Central memory CD4-positive, alpha-beta T cell (primary cell): Measurements from ENCODE around the gene RERE.
A peak's percentile ranks its signal among the peaks of the same experiment; 100 is the strongest.
"Not testable (repeated sequence)": the region's sequence is repeated elsewhere in the genome, so short reads cannot be mapped to it uniquely, and the experiment has no call there.

Experiments
- DNase-seq: peaks from one replicate; pipeline ENCODE4 v3.0.0; 2022

RERE gene

DNA sequence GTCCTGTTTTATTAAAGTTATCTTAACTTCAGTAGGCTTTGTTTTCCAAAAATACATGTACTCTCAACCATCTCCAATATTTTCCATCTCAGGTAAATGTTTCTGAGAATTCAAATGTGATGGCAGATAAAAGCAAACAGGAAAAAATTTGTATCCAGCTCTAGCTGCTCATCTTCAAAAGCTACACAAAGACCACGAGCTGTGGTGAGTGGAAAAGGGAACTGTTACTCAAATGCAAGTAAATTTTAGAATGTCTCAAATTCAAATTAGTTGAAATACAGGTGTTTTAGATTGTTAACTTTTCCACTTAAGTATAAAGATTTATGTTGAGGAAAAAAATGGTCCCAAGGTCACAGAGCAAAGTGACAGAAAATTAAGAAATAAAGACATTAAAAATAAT lies 283.5 kb downstream of the RERE start:
- no peak for DNase-seq

DNA sequence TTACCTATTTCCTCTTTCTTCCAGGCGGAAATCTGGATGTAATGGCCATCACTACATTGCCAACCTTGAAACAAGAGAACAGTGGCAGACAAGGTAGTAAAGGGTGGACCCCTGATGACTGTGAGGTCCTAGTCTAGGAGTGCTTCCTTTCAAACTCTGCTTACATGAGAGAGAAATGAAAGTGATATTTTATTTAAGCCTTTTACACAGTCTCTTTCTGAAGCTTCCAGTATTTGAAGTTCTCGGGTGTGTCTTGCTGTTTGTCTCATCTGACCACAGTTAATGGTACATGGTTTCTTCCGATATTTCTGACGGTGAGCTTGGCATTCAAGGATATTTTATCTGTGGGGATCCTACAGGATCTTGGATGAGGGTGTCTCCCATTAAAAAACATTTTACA lies 284.3 kb downstream of the RERE start:
- DNase-seq: no peak

DNA sequence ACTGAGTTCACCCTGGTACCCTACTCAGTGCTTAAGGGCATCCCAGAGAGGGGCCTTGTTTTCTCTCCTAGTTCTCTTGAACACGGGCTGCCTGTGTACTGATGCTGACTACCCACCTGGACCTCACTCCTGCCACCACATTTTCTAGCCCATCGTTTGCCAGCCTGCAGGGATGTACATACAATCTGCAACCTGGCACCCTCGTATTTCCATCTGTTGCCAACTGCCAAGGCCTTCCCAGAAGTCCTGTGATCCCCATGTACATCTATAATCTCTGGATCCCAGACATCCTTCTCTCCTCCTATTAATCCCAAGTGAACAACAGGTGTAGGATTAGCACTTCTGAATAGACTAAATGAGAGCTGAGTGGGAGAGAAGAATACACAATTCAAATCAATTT lies 287.5 kb downstream of the RERE start:
- DNase-seq: no peak

DNA sequence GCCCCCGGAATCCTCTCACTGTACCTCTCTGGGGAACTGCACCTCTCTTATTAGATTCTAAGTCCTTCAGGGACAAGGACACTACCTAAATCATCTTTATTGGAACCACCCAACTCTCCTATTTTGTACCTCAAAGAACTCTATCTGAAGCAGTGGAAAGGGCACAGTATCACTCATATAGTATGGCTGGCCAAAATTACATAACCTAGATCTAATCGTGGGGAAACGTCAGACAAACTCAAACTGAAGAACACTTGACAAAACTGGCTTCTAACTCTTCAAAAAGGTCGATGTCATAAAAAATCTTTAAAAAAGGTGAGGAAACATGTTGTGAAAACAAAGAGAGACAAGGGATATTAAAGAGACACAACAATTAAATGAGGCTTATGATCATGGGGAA lies 289.5 kb downstream of the RERE start:
- no peak for DNase-seq

DNA sequence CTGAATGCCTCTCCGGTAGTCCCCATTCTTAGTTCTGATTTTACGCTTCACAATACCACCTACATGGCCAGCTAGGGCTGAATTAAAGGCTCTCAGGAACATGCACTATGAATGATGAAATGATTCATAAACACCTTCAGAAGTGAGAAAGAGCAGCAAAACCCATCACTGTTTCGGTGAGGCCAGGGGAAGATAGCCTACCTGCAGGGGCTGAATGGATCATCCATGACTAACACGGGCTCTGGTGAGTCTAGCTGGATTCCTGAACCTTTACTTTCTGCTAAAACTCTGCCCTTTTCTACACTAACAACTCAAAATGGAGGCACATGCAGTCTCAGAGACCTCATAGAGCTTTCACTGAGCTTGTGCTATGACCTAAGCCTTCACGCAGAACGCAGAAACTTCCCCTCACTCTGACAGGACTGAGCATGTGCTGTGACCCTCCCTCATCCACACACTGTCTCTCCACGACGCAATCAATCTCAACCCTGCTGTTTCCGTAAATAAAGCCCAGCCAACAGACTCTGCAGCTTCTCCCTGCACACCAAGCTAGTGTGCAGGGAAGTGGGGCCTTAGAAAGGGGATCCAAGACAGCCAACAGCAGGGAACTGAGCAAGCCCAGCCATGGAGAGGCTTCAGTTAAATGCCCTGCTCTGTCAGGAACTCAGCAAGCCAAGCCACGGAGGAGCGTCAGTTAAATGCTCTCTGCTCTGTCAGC lies 291.7 kb downstream of the RERE start:
- DNase-seq: peak; percentile 86

DNA sequence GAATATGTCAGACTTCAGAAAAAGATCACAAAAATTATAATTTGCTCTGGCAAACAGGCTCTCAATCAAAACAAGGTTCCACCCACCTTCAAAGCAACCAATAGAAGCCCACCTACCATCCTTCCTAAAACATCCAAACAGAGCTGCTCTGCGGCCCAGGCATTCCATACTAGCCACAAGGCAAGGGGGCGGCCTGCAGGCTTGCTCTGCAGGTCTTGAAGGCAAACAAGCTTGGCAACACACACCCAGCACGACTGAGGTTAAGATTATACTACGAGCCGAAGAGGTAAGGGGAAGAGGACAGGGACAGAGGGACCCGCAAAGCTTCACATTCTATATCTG lies 292.3 kb downstream of the RERE start:
- peak; percentile 29 for DNase-seq

DNA sequence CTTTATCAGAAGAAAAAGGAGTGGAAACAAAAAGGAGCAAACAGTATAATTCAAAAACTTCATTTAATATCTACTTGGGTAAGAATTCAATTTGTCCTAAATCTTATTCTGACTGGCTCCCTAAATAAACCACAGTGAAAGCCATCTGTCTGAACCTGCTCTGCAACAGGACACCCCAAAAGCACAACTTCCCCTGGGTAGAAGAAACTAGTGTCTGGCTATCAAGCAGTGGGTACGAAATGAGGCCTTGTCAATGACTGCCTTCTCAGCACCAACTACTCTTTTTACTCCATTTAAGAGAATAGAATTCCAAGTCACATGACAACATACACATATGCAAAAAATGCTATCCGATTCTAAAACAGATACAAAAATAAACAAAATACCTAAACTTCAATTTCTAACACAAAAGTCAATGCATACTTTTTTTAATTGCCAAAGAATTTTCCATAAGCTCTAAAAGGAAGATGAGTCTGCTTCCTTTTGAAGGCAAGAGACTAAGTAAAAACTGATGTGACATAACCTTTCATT lies 292.7 kb downstream of the RERE start:
- no peak for DNase-seq

DNA sequence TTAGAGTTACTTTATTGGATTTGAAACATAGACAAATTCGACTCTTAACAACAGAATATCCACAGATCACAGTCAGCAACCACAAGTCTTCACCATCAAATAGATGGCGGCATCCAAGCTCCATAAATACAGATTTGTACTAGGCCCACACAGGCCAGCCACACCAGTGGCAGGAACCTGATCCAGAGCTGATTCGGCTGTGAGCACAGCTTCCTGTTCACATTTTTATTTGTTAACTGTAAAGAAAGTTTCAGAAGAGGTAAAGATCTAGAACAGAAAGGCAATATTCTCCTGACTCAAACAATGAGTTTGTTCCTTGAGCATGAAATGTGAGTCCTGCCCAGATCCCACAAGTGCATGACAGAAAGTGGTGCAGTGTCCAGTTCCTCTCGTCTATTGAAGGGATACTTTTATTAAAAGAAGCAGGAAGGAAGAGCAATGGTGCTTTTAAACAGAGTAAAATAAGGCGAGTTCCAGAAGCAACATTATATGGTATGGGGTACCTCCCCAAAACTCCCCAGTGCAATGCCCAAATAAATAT lies 293.7 kb downstream of the RERE start:
- DNase-seq: no peak

DNA sequence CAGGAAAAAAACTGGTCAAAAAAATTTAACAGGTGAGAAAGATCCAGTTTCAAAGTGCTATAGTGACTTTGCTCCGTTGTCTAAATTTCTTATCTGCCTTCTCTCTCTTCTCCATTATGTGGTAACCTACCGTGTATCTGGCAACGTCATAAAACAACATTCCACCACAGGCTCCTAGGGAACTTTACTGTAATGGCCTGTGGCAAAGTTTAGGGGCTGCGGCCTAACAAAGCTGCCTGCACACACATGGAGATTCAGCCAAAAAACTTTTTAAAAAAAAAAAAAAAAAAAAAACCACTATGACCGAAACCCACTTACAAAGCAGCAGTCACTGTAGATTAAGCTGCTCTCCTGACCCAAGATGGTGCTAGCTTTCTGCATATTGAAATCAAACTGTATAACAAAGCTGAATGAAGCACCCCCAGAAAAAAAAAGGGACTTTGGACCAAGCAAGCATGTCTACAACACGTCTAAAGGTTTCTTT lies 296.9 kb downstream of the RERE start:
- DNase-seq: no peak

DNA sequence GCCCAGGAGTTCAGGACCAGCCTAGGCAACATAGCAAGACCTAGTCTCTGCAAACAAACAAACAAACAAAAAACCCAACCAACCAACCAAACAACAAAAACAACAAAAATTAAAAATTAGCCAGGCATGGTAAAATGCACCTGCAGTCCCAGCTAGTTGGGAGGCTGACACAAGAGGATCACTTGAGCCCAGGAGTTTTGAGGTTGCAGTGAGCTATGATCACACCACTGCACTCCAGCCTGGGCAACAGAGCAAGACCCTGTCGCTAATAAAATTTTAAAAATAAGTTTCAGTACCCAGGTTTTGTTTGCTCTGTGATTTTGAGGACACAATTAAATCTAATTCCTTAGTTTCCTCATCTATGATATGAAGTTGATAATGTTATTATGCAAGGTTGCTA lies 298.3 kb downstream of the RERE start:
- no peak for DNase-seq

DNA sequence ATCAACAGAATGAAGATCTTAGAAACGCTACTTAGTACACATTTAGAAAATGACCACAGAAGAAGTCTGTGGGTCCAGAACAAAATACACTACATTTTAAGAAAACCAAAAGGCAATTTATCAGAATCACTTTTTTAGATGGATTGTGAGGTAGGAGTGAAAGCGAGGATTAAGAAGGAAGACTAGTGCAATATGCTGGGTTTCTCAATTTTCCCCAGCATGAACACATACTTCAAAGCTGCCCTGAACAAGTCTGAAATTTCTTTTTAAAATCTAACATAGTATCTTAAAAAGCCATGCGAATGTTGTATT lies 299.0 kb downstream of the RERE start:
- no peak for DNase-seq

DNA sequence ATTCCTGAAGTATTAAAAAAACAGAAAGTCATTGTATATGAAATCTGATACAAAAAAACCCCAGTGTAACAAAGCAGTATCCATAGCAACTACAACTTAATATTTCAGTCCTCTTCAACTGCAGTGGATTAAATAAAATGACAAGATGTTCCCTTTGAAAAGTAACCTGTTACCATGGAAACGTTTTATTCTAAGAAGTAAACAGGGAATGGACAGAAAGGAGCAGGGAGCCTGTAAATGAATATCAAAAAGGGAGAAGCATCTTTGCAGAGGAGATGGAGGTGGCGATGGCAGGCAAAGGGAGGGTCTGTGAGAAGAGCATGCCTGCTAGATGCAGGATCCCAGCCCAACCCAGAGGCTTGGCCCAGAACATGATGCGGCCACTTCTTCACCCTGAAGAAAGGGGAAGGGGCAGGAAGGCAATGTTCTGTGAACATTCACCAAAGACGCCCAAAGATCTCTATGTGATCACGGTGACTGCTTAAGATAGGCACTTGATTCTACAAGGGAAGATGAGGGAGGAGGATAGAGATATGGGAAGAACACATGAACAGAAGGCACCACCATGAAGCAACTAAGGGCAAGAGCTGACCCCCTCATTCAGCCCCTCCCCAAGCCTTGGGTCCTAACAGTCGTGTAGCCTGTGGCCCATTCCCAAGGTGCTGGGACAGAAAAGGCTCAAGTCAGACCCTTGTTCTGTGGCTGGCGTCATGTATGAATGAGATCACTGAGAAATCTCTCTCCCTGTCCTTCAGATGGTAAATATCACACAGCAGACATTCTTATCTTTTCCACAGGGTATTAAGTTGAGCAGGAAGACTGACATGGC lies 299.6 kb downstream of the RERE start:
- no peak for DNase-seq

DNA sequence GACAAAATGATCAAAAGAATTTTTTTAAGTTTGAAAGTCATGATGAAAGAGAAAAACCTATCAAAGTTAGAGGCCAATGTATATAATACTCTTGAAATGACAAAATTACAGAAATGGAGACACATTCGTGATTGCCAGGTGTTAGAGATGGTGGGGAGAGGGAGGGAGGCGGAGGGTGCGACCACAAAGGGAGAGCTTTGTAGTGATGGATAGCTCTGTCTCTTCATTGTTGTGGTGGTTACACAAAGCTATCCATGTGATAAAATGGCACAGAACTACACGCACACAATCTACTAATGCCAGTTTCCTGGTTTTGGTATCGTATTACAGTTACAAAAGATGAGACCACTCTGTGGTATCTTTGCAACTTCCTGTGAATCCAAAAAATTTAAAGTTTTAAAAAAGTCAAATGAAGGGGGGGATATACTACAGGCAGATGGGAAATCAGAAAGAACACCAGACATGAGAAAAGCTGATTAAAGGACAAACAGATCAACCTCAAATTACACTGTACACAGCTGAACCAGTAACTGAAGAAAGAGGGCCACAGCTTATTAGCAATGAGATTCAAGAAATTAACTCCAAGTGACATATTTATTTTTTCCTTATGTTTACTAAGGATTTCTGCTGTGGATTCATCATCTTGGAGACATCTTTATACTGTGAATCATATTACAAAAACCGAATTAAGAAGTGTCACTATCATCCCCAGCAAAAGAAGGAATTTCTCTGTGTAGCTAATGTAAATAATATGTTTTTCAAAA lies 300.5 kb downstream of the RERE start:
- no peak for DNase-seq

DNA sequence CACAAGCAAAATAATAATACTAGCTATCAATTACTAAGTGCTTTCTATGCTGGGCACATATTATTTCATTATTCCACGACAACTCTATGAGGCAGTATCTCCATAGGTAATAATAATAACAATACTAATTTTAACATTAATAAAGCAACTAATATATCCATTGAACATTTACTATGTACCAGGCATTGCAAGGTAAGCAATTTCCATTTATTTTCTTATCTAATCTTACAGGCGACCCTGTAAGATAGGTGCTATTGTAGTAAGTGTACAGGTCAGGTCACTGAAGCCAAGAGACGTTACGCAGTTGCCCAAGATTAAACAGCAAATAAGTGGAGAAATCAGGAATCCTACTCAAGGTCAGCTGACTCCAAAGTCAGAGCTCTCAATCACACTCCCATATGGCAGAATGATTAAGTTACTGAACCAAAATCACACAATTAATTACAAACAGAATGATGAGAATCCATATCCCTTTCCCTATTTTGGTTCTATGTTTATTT lies 301.1 kb downstream of the RERE start:
- DNase-seq: no peak

DNA sequence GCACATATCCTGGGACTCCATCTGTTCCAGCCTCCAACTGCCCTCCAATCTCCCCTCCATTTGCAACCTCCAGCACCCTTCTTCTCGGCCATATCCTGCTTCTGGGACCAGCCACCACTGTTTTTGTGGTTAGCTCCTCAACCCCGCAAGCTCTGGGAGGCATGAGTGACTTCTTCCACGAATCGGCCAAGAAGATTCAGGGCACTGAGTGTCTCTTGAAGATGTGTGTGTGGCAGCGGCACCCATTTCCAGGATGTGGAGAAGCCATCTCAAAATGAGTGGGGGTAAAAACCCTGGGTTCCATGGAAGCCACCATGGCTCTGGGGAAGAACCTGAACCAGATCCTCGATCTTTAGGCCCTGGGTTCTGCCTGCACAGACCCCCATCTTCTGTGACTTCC lies 304.9 kb downstream of the RERE start:
- DNase-seq: no peak

DNA sequence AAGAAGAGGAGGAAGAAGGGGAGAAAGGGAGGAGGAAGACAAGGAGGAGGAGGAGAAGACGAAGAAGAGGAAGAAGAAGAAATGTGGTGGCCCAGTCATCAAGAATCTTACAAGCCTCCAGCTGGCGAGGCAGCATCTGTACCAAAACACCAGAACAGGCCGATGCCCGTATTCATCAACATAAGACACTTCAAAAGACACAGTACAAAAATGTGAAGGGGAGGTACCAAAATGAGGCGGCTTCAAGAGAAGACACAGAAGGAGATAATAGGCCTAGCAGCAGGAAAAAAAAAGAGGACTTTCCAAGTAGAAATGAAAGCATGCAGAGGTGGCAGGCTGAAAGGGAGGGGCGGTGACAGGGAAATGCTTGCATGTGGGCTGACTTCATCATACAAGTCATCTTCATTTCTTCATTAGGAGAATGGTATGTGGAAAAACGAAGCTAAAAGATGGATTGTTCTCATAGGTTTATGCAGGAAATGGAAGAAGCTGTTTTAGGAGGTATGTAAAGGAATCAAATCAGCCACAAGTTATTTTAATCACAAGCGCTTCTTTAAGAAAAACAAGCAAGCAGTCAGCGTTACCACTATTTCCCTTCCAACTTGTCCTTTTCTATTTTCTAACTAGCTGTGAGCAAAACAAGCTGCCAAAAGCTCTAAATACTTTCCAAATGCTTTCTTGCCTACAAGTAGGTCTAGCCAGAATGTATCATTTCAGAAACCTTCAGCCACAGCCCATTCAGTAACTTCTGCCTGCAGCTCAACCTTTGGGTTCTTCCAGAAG lies 307.2 kb downstream of the RERE start:
- DNase-seq: peak; percentile 50

DNA sequence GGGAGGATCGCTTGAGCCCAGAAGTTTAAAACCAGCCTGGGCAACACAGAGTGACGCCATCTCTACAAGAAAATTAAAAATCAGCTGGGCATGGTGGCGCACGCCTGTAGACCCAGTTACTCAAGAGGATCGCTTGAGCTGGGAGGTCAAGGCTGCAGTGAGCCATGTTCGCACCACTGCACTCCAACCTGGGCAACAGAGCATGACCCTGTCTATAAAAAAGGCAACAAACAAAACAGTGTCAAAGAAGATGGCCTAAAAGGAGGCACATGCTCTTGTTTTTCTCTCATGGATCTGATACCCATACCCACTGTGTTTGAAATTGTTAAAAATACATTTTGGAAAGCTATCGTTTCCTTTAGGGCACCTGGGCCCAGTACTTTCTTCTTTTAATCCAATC lies 307.9 kb downstream of the RERE start:
- DNase-seq: no peak

DNA sequence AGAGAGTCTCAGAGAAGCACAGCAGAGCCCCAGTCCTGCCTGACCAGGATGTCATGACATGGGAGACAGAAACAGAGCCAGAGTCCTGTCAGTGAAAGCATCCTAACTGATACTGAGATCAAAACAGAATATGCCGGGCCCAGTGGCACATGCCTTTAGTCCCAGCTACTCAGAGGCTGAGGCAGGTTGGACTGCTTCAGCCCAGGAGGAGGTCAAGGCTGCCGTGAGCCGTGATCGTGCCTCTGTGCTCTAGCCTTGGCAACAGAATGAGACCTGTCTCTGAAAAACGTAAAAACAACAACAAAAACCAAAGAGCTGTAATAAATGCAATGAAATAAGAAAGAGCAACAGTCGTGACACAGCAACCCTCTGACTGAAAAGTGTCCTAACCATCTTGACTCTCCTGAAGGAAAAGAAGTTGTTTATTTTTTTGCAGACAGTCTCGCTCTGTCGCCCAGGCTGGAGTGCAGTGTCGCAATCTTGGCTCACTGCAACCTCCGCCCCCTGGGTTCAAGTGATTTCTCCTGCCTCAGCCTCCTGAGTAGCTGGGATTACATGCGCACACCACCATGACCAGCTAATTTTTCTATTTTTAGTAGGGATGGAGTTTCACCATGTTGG lies 310.3 kb downstream of the RERE start:
- DNase-seq: no peak

DNA sequence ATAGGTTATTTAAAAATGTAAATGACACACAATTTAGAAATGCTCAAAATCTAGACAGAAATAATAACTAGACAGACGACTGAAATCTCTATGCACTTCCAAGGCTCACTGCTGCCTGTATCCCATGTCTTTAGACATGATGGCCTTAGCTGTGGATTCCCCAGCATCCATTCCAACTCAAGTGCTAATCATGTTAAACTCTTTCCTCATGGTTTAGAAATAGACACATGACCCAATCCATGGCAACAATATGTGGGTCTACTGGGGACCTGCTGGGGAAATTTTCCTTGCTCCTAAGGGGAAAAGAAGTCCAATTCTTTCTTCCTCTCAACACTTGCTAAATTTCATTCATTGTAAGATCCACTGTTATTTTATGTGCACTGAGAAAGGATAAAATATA lies 311.0 kb downstream of the RERE start:
- no peak for DNase-seq

DNA sequence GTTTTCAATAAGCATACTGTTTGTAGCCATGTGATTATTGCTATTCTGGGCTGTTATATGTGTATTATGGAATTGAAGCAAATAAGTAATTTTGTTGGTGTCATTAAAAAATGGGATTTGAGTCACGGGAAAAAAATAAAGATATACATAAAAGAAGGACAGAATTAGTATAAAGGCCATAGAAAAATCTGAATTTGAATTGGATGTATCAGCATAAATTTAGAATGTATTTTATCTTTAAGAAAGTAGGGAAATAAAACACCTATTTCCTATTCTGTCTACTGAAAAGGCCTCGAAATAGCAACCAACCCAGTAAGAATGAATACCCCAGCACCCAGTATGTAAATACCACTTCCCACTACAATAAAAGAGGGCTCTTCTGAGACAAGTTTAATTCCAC lies 313.6 kb downstream of the RERE start:
- DNase-seq: no peak

DNA sequence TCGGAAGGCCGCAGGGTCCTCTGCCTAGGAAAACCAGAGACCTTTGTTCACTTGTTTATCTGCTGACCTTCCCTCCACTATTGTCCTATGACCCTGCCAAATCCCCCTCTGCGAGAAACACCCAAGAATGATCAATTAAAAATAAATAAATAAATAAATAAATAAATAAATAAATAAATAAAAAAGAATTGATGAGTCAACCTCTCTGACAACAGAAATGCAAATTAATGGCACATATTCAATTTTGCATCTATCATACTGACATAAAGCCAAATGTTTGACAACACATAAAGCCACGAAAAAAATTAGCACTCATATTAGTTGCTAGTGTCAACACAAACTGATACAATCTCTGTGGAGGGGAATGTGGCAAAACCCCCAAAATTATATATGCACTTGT lies 314.5 kb downstream of the RERE start:
- DNase-seq: not testable (repeated sequence)
